Mucosa of descending colon (tissue), 3 donors: ENCODE measurements around the gene HRH2. TPM values are rescaled to one million over a fixed set of nuclear protein-coding genes. Genes with fewer than 3 reads are reported as not detected.

ENCODE experiments used
- ATAC-seq: fragments of 200-7000 bp; cut with Tn5 transposase; one replicate; pipeline ENCODE4 v1.9.1; 2020; ENCODE audit warnings: mild to moderate bottlenecking, moderate library complexity
- DNase-seq, 3 donors: peaks; one replicate each; pipeline ENCODE4 v3.0.0-alpha.2; 2020
- H3K36me3 ChIP-seq: fragments of 200-600 bp; one replicate; pipeline ENCODE4 v1.8.0; 2021; ENCODE audit warnings: low read depth, mild to moderate bottlenecking
- H3K4me1 ChIP-seq: fragments of 200-600 bp; one replicate; pipeline ENCODE4 v1.8.0; 2021; ENCODE audit warnings: low read depth, mild to moderate bottlenecking
- H3K4me3 ChIP-seq: fragments of 200-600 bp; one replicate; pipeline ENCODE4 v1.8.0; 2021; ENCODE audit warnings: mild to moderate bottlenecking
- H3K9me3 ChIP-seq: fragments of 200-600 bp; one replicate; pipeline ENCODE4 v1.8.0; 2021; ENCODE audit warnings: mild to moderate bottlenecking
- intact Hi-C, 2 donors: fragments of 100-400 bp; cut with DNase I in 1 of 2; cut with micrococcal nuclease in 1 of 2; formaldehyde crosslinking; loops; one replicate each; pipeline versions ENCODE4 v1.11.0 to v1.11.1; 2022; cut with DNase I, micrococcal nuclease
- total RNA-seq, 3 donors: library from RNA; stranded (reverse); fragmentation: NEBNext Ultra II Directional in 2 of 3; extraction: Animal tissue kit (Norgen Biotek cat#: 25700) in 2 of 3; gene quantifications; one replicate each; pipeline versions ENCODE4 v1.2.1 to v1.2.4, GENCODE V29; 2021 to 2023
- TF ChIP-seq, protein P1 (sequence below): fragments of 200-600 bp; IDR thresholded peaks from one replicate; pipeline ENCODE4 v1.8.0; 2022; ENCODE audit warnings: antibody characterized with exemption, mild to moderate bottlenecking
- donor health status: DM: no; HTN: no; CAD: no; lungs with moderate emphysema.
- donor health status: DM: no; HTN: no; CAD: no.
- donor health status: DM: no; HTN: yes; CAD: no.

The HRH2 gene
- total RNA-seq, 3 donors from 2014 or later, result 0.32 to 3.0 (median 1.3) TPM

DNA sequence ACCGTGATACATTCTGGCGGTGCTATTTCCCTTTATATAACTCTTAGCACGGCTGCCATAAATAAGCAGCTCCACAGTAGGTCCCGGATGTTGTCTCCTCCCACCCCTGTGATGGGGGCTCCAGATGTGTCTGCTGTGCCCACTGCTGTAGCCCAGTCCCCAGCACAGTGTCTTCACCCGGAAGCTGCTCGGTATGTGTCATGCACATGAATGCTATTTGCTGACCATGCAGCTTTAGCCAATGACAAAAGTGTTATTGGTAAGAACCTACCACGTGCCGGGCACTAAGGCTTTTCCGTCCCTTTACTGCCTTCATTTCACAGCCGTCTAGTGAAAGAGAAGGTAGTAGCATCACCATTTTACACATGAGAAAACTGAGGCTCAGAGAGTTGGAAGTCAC is 20.2 kb downstream of the HRH2 start:
- ATAC-seq, result no peak
- TF ChIP-seq, protein P1, sequence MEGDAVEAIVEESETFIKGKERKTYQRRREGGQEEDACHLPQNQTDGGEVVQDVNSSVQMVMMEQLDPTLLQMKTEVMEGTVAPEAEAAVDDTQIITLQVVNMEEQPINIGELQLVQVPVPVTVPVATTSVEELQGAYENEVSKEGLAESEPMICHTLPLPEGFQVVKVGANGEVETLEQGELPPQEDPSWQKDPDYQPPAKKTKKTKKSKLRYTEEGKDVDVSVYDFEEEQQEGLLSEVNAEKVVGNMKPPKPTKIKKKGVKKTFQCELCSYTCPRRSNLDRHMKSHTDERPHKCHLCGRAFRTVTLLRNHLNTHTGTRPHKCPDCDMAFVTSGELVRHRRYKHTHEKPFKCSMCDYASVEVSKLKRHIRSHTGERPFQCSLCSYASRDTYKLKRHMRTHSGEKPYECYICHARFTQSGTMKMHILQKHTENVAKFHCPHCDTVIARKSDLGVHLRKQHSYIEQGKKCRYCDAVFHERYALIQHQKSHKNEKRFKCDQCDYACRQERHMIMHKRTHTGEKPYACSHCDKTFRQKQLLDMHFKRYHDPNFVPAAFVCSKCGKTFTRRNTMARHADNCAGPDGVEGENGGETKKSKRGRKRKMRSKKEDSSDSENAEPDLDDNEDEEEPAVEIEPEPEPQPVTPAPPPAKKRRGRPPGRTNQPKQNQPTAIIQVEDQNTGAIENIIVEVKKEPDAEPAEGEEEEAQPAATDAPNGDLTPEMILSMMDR, result no peak

DNA sequence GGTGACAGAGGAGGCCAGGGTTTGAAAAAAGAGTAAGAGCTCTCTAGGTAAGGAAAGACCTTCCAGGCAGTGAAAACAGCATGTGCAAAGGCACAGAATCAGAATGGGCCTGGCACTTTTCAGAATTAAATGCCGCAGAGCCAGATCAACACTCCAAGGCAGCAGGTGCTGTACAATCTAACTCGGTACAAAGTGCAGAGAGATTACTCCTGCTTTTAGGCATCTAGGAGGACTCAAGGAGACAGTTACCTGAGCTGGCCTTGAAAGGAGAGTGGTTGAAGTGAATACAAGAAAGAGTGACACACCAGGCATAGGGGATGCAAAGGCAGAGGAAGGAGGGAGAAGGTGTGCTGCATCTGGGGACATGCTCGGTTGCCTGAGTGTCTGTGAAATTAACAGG is 21.5 kb downstream of the HRH2 start:
- Histone ChIP-seq H3K4me3 (no peak overlapping the region), H3K9me3 (no peaks in the 10 kb centered on the region), H3K4me1 (no peaks in the 10 kb centered on the region), H3K36me3 (no peaks in the 10 kb centered on the region)
- no peak for DNase-seq
- intact Hi-C loops, result no loop called here
- ATAC-seq, result no peak
- TF ChIP-seq, protein P1, result no peak

More for the DNA sequence above, 20.2 kb downstream of the HRH2 start:
- H3K9me3 ChIP-seq, result no peaks in the 10 kb centered on the region
- no peak for DNase-seq
- no peaks in the 10 kb centered on the region for H3K4me1 ChIP-seq
- H3K36me3 ChIP-seq, result no peaks in the 10 kb centered on the region
- no peak overlapping the region for H3K4me3 ChIP-seq
- intact Hi-C loops, result no loop called here

DNA sequence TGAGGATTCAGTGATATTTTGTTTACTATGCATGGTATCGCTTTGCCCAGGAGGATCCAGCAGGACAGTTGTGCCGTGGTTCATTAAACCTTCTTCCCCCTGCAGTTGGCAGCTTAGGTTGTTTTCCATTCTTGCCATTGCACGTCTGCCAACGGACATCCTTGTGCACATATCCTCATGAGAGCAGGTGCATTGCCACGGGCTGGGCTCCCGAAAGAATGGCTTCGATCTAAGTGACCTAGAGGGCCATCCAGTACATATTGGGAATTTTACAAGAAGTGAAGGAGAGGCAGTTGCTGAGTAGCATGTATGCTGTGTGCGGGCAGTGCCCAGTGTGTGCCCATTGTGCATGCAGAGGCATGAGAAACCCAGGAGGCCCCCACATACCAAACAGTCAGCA is 22.1 kb downstream of the HRH2 start:
- intact Hi-C loops, result no loop called here
- H3K4me3 ChIP-seq, result no peak overlapping the region
- no peaks in the 10 kb centered on the region for H3K4me1 ChIP-seq
- H3K9me3 ChIP-seq, result no peaks in the 10 kb centered on the region
- TF ChIP-seq, protein P1, result no peak
- DNase-seq (no peak), ATAC-seq (no peak)
- H3K36me3 ChIP-seq, result no peaks in the 10 kb centered on the region

DNA sequence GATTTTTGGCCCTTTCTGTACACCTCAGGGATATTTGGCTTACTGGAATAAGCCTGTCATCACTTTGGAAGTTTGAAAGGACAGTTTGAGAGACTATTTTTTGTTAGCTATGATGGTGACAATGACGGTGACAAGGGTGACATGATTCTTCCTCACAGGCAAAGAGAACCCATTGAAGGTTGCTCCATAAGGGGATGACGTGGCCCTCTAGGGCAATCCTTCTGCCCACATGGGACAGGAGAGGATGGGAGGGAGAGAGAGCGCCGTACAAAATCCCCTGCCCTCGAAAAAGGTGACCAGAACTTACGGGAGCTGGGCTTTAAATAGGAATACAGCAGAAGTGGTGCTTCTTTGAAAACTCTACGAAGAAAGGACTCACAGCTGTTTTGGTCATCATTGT is 22.6 kb downstream of the HRH2 start:
- no peak for ATAC-seq

DNA sequence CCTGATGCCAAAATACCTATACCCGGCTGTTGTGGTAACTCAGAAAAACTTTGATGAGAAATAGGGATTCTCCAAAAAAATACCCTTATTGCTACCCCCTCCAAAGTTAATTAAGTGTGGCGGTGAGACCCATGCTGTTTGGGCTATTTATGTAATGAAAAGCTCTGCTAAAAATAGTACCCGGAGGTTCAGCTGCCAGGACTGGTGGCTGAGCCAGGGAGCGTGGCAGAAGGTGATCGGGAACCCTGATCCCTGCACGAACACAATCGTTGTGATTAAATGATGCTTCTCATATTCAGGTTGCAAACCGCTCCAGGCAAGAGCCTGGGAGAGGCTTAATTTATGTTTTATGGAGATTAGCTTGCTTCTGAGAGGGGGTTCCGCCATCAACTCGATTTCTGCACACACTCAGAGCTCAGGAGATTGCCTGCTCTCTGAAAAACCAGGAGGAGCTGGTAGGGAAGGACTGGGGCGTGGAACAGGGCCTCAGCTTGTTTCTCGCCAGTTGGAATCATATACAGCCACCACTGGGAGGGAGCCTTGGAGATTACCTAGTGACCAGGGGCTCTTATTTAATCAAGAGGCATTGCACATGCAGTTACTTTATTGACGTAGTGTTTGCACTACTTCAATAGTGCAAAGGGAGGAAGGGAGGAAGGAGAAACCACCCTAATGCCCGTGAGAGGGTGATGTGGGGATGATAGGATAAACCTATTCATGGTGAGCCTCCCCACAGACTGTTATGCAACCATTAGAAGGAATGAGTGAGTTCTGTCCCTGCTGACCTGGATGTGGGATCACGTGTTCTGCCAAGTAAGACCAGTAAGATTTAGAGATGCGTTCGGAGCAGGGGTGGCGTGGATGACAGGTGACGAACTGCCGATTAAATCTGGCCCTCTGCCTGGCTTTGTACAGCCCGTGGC is 23.4 kb downstream of the HRH2 start:
- ATAC-seq (no peak), DNase-seq (no peak)
- TF ChIP-seq, protein P1, result no peak
- Histone ChIP-seq H3K9me3 (no peaks in the 10 kb centered on the region), H3K4me1 (no peaks in the 10 kb centered on the region), H3K4me3 (no peak overlapping the region), H3K36me3 (no peaks in the 10 kb centered on the region)
- intact Hi-C loops, result no loop called here

More for the DNA sequence above, 22.6 kb downstream of the HRH2 start:
- Histone ChIP-seq H3K4me3 (no peak overlapping the region), H3K9me3 (no peaks in the 10 kb centered on the region), H3K4me1 (no peaks in the 10 kb centered on the region), H3K36me3 (no peaks in the 10 kb centered on the region)
- TF ChIP-seq, protein P1, result no peak
- DNase-seq, result no peak
- intact Hi-C loops, result no loop called here
